ES-I3 (cell line): ENCODE data around the gene SLC36A4.
A peak's percentile ranks its signal among the peaks of the same experiment; 100 is the strongest.
"Not testable (repeated sequence)": the region's sequence is repeated elsewhere in the genome, so short reads cannot be mapped to it uniquely, and the experiment has no call there.

ENCODE experiments used
- H3K36me3 ChIP-seq: 2 replicates; pipeline ENCODE4 v1.6.1; 2013; ENCODE audit warnings: mild to moderate bottlenecking, low read length, control low read depth, moderate library complexity; ENCODE audit not compliant: insufficient read depth
- H3K4me1 ChIP-seq: 2 replicates; pipeline ENCODE4 v1.6.1; 2013; ENCODE audit warnings: mild to moderate bottlenecking, control low read depth, low read length; ENCODE audit not compliant: insufficient read depth
- H3K9ac ChIP-seq: 2 replicates; pipeline ENCODE4 v1.6.1; 2013; ENCODE audit warnings: low read depth, mild to moderate bottlenecking, low read length, moderate library complexity
- H3K9me3 ChIP-seq: 2 replicates; pipeline ENCODE4 v1.6.1; 2013; ENCODE audit warnings: mild to moderate bottlenecking, low read length, moderate library complexity; ENCODE audit not compliant: control insufficient read depth, insufficient read depth

Gene SLC36A4

GRCh38 chr11:93118276-93118675, 79.5 kb downstream of the SLC36A4 start:
- no peaks in the 10 kb centered on the region for H3K9me3 ChIP-seq
- H3K4me1 ChIP-seq = peaks cover 29% of the 10 kb centered on the region
- no peaks in the 10 kb centered on the region for H3K36me3 ChIP-seq
- no peak overlapping the region for H3K9ac ChIP-seq

DNA sequence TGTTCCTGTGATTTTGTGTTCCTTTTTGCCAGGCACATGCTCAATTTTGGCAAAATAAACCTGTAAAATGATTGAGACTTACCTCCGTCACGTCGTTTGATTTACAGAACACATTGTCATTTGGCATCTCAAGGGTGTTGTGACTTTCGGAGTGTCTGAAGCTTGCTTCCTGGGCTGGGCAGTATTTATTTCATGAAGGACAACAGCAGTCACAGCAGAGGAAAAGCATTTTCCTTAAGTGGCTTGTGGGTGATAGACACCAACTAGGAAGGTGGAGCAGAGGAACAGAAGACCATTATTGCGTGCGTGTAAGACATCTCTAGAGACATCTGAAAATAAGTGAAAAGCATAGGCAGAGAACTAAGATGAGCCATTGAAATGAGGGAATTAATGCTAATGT, 80.2 kb downstream of the SLC36A4 start:
- Histone ChIP-seq H3K9ac (peak overlapping the region; percentile 23), H3K36me3 (no peaks in the 10 kb centered on the region), H3K9me3 (no peaks in the 10 kb centered on the region), H3K4me1 (peaks cover 29% of the 10 kb centered on the region)

- H3K9me3 ChIP-seq = no peaks in the 10 kb centered on the region
- H3K4me1 ChIP-seq = peaks cover 29% of the 10 kb centered on the region
- H3K9ac ChIP-seq = peak overlapping the region; percentile 23
- no peaks in the 10 kb centered on the region for H3K36me3 ChIP-seq
Observed at GRCh38 chr11:93116641-93117441, 81.0 kb downstream of the SLC36A4 start.

DNA sequence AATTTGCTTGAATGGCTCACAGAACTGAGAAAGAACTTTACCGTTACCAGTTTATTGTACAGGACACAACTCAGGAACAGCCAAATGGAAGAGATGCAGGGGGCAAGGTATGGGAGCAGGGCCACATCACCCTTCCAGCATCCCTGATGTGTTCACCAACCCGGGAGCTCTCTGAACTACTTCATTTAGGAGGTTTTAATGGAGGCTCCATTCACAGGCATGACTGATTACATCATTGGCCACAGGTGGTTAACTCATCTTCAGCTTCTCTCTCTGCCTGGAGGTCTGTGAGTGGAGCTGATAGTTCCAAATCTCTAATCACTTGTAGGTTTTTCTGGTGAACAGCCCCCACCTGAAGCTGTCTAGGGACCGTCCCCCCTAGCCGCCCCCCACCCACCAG, 83.5 kb downstream of the SLC36A4 start:
- H3K4me1 ChIP-seq = peaks cover 29% of the 10 kb centered on the region
- H3K9me3 ChIP-seq = no peaks in the 10 kb centered on the region
- no peak overlapping the region for H3K9ac ChIP-seq
- no peaks in the 10 kb centered on the region for H3K36me3 ChIP-seq

DNA sequence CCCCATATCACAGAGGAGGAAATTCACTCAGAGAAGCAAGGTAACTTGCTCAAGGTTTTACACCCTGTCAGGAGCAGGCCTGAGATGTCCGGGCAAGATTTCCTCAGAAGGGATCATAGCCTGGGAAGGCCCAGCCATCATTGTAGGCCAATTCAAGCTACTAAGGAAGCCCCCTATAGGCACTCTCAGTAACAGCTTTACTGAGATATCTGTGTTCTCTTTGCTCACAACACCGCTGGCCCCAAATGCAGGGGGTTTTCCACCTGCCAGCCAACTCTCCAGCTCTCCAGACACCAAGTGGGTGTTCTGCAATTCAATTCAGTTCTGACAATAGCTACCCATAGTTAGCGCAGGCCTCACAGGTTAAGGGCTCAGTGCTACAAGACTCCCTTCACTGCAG, 84.0 kb downstream of the SLC36A4 start:
- H3K9ac ChIP-seq = no peak overlapping the region
- peaks cover 29% of the 10 kb centered on the region for H3K4me1 ChIP-seq

DNA sequence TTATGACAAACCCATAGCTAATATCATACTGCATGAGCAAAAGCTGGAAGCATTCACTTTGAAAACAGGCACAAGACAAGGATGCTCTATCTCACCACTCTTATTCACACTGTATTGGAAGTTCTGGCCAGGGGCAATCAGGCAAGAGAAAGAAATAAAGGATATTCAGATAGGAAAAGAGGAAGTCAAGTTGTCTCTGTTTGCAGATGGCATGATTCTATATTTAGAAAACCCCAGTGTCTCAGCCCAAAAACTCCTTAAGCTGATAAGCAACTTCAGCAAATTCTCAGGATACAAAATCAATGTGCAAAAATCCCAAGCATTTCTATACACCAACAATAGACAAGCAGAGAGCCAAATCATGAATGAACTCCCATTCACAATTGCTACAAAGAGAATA, 86.6 kb downstream of the SLC36A4 start:
- not testable (repeated sequence) for H3K9me3 ChIP-seq, H3K36me3 ChIP-seq, H3K9ac ChIP-seq
- peaks cover 16% of the 10 kb centered on the region for H3K4me1 ChIP-seq

More for the DNA sequence above, 84.0 kb downstream of the SLC36A4 start:
- no peaks in the 10 kb centered on the region for H3K36me3 ChIP-seq
- no peaks in the 10 kb centered on the region for H3K9me3 ChIP-seq

DNA sequence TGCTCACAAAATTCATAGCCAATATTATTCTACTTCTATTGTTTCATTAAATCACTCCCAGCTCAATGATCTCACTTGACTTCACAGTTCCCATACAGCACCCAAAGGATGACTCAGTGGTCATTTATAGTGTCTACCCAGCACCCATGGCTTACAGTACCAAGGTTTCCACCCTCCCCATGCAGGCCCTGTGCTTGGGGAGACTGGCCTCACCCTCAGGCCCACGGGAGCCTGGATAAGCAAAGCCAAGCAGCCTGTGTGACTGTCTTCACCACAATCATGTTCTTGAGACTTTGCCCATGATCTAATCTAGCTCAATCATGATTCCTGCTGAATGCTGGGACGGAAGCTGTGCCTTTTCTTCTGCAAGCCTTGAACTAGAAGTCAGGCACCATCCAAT, 97.6 kb downstream of the SLC36A4 start:
- Histone ChIP-seq H3K36me3 (no peaks in the 10 kb centered on the region; the same call in 1 of the 2 replicates), H3K9me3 (peaks cover 2% of the 10 kb centered on the region), H3K4me1 (peaks cover 14% of the 10 kb centered on the region), H3K9ac (no peak overlapping the region)

- Histone ChIP-seq H3K4me1 (peaks cover 14% of the 10 kb centered on the region), H3K9ac (no peak overlapping the region), H3K9me3 (peaks cover 2% of the 10 kb centered on the region; the same call in 1 of the 2 replicates), H3K36me3 (no peaks in the 10 kb centered on the region; the same call in 1 of the 2 replicates)
Observed at GRCh38 chr11:93099806-93100205, 98.0 kb downstream of the SLC36A4 start.
